ENCODE data around the gene CDK19. TPM values are rescaled to one million over a fixed set of nuclear protein-coding genes. Genes with fewer than 3 reads are reported as not detected.
"Not testable (repeated sequence)": the region's sequence is repeated elsewhere in the genome, so short reads cannot be mapped to it uniquely, and the experiment has no call there.

Gene CDK19
- polyA plus RNA-seq, 5 donors: 21.6 to 48.9 (median 46.3) TPM

GRCh38 chr6:110622912-110623578 is 192.2 kb downstream of the CDK19 start:
- no peak for DNase-seq

DNA sequence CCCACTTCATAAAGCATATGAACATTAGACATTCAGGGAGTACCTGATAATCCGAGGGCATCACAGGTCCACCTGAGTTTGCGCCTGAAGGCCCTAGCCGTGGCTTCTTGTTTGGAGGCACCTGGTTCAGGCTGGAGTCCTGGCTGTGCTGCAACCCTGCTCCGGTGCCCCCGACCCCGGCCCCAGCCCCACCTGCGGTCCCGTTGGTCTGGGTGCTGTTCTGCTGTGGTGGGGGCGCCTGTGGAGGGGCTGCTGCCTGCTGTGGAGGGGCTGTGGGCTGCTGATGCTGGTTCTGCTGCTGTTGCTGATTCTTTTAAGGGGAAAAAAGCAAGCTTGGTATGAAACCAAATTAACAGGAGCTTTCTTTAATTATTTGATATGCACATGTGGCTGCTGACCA is 194.2 kb downstream of the CDK19 start:
- no peak for DNase-seq

DNA sequence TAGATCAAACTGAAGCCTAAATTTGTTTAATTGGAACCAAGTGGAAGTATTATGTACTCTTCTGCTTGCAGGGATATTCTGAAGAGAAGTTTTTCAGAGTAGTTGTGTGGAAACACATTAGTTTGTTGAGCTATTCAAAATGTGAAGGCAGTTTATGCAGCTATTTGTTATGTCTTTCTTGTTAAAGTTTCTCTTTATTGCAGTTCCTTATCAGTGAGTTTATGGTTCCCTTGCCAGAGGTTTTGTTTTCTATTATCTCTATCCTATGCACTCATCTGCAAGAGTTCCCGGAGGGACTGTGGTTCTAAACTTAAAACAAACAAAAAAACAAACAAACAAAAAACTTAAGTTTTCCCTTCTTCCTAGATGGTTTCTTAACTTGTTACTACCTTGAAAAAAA is 195.2 kb downstream of the CDK19 start:
- DNase-seq: no peak

DNA sequence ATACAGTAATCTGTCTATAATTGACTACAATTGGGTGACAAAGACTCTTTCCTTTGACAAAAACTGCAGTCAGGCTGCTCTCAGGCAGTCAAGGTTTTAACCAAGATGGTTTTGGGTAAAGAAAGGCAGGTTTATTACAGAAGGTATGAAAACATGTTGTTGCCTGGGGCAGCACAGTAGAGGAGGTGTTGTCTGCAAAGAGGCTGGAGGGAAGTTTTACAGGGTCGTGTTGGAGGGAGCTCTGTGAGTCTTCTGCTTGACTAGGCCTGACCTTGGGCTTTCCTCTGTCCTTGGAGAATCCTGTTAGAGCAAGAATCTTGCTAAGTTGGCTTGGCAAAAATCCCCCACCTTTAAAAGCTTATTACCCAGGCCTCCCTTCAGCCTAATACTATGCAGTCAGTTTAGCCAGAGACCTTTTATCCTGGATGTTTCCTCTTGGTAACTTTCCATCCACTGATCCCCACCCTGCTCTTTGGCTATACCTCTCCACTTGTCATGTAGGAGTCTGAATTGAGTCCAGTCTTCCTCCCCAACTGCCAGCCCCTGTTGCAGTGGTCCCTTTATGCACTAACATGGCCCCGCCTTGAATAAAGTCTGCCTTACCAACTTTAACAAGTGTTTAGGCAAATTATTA is 195.9 kb downstream of the CDK19 start:
- no peak for DNase-seq

DNA sequence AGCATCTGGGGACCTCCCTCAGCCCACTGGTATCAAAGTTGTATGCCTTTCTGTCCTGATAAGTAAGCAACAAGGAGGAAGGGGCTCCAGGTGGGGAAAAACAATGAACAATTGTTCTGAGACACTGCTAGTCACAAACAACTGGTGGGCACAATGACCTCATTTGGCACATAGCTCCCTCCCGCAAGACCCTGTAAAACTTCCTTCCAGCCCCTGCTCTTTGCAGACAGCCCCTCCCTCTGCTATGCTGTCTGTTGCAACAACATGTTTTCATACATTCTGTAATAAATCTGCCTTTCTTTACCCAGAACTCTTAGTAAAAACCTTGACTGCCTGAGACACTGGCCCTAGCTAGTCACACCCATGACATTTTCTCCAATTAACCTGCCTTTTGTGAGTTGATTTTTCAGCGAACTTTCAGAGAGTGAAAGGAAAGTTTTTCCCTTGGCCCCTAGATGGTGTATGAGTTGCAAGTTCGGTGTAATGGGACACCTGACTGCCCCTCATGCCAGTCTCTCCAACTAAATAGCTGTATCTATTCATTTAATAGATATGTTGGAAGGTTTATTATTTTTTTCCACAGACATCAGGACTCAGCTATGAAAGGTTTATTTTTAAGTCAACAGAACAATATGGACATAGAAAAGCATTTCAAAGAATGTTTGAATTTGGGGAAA is 196.5 kb downstream of the CDK19 start:
- DNase-seq: no peak

- no peak for DNase-seq
Measured at GRCh38 chr6:110617057-110617456, 198.2 kb downstream of the CDK19 start.

DNA sequence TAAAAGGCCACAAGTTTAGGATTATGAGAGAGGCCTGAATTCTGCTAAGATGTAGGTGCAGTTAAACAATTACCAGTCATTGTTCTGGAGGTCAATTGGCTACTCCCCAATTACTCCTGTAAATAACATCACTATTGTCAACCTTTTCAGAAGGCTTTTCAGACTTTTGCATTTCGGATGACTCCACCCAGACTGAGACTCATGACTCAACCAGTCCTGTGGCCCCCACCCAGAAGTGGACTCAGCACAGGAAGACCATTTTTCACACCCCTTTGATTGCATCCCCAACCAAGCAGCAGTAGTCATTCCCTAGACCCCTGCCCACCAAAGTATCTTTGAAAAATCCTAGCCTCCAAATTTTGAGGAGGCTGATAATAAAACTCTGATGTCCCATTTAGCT is 199.5 kb downstream of the CDK19 start:
- no peak for DNase-seq

DNA sequence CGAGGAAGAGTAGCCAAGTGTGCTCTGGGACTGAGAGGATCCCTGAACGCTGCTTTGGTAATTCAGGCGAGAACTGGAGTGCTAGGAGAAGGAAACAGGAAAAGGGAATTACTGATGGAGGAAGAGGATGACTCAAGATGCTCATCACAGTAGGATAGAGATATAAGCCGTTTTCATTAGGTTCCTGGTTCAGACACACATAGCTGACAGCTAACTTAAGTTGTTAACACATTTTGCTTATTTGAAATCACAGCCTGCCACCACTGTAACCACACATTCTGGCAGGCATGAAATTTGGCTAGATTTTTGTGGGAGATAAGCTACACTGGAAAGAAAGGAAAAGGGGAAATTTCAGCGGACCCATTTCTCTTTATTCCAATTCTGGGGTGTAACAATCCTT is 200.7 kb downstream of the CDK19 start:
- no peak for DNase-seq

GRCh38 chr6:110614106-110614505 is 201.2 kb downstream of the CDK19 start:
- DNase-seq: no peak

DNA sequence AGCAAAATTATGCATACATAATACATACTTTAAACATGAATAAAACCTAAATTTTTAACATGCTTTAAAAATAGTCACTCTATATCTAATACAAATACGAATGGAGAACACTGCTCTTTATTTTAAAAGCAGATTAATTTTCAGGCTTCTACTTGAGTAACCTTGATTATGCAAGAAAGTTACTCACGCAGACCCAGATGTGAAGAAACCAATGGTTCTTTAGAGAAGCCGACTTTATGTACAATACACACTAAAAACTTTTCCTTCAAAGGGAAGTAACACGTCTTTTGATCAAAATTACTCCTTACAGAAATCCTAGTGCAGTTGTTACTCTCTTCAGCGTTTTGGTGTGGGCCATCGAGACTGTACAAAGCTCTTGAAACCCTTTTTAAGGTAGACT is 201.9 kb downstream of the CDK19 start:
- DNase-seq: no peak

DNA sequence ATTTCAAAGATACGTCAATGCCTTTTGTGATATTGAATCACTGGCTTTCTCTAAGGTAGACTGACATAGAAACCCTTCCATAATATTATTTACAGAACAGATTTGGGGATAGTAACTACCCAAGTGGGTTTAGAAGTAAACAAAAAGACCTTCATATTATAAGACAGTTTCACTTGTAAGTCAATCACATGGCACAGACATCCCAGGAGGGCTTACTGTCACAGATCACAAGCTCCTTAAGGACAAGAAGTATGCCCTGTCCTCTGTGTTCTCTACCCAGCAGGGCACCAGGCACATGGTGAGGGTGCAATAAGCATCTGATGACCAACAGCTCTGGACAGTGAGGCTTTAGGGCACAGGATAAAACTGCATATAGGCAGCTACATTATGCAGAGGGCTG is 203.0 kb downstream of the CDK19 start:
- DNase-seq: no peak

- DNase-seq: no peak
Measured at GRCh38 chr6:110609101-110609500, 206.2 kb downstream of the CDK19 start.

DNA sequence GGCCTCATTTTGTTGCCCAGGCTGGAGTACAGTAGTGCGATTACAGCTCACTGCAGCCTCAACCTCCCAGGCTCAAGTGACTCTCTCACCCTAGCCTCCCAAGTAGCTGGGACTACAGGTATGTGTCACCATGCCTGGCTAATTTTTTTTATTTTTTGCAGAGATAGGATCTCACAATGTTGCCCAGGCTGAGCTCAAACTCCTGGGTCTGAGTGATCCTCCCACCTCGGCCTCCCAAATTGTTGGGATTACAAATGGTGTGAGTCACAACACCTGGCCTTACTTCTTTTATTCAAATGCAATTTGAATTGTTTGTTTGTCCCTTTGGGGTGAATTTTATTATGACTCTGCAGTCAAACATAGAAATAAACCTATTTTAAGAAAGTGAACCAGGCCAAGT is 207.1 kb downstream of the CDK19 start:
- no peak for DNase-seq

GRCh38 chr6:110606151-110606550 is 209.1 kb downstream of the CDK19 start:
- no peak for DNase-seq

DNA sequence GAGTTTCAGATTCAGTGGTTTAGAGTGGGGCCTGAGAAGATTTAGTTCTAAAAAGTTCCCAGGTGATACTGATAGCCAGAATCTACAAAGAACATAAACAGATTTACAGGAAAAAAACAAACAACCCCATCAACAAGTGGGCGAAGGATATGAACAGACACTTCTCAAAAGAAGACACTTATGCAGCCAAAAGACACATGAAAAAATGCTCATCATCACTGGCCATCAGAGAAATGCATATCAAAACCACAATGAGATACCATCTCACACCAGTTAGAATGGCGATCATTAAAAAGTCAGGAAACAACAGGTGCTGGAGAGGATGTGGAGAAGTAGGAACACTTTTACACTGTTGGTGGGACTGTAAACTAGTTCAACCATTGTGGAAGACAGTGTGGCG is 214.6 kb downstream of the CDK19 start:
- DNase-seq: not testable (repeated sequence)

DNA sequence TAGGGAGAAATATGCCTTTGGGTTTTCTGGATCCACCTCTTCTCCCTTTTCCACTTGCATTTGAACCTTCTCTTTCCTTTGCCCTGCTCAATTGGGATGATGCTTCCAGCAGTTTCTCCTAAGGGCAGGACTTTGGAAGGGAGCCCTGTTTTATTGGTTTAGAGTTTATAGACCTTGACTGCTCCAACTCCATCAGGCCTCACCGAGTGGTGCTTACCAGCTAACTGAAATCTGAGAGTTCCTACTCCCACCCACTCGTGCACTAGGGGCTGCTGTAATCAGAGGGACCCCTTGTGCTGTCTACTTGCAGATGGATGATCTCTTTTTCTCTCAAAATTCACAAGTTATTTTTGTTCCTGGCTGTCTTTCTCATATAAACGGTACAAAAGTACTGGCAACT is 217.5 kb downstream of the CDK19 start:
- DNase-seq: no peak

DNA sequence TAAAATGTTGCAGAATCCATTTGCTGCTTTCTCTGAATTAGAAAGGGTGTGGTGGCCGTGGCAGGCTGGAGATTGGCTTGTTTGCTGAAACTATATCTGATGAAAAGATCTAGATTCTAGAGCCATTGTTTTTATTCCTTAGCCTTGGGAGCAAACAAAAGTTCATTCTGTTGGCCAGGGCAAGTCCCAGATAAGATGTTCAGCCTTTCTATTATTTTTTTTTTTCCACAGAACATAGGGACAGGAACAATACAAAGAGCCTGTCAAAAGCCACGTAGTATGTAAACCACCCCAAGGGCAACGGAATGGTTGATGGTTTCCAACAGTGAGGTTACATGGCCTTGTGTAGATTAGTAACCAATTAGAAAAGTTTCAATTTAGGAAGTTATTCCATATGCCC is 218.9 kb downstream of the CDK19 start:
- DNase-seq: no peak

GRCh38 chr6:110595112-110595511 is 220.2 kb downstream of the CDK19 start:
- DNase-seq: no peak

DNA sequence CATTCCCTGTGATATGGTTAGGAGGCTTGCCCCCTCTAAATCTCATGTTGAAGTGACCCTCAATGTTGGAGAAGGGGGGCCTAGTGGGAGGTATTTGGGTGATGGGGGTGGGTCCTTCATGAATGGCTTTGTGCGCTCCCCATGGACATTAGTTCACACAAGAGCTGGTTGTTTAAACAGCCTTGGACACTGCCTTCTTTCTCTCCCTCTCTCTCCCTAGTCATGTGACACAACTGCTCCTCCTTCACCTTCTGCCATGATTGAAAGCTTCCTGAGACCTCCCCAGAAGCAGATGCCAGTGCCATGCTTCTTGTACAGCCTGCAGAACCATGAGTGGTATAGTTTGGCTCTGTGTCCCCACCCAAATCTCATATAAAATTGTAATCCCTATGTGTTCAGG is 221.6 kb downstream of the CDK19 start:
- no peak for DNase-seq

DNA sequence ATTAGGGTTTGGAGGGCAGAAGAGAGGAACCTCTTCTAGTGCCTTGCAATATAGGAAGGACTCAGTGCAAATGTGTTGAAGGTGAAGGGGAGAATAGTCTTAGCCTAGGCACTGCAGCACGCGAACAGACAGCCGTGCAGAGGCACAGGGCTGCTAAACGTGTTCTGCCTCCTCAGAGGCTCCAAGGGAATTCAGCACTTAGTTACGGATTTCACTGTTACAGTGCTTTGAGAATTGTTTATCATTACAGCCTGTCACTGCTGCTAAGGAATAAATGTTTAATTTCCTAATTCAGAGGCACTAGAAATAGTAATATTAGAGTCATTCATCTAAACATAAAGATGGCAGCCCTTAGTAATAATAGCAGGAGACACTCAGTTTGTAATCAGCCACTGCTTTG is 222.5 kb downstream of the CDK19 start:
- DNase-seq: no peak

DNA sequence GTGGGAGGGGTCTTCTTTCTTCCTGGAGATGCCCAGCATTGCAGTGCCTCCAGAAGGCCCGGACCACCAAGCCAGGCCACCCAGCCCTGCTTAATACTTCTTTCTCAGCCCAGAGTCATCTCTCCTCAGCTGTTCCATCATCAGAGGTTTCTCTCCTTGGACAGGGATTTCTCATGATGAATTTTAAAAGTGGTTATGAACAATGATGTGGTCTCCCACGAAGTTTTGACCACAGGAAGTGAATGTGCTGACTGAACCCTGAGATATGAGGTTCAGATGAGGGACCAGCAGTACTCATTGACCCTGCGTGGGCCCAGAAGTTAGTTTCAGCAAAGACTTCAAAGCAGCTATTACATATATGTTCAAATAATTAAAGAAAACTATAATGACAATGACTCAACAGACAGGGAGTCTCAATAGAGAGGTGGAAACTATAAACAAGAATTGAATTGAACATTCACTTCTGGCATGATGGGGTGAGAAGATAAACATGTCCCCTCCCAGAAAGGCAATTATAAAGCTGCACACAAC is 224.4 kb downstream of the CDK19 start:
- DNase-seq: no peak

- DNase-seq: no peak
Measured at GRCh38 chr6:110589865-110590513, 225.3 kb downstream of the CDK19 start.

DNA sequence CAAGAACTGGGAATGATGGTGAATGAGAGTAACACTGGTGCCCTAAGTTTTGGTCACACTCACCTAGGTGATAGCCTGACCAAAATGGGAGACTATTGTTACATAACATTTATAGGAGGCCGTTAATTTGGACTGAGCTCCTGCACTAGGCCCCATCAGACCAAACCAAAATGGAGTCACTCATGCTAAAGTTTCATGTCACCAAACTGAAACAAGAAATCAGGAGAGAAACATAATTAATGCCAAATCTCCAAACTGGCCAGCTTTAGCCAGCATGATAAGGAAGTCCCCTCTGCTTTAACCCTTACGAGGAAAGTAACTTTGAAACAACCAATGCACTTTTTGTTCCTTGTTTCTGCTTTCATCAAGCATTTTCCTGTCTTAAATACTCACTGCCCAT is 227.9 kb downstream of the CDK19 start:
- no peak for DNase-seq

All from right lung (tissue), 5 donors.